GM19438 (cell line): Measurements from ENCODE around the gene INTS15.

Source experiments
- ATAC-seq: cut with Tn5 transposase; IDR thresholded peaks from one replicate; pipeline ENCODE4 v1.9.1; 2021; ENCODE audit warnings: low read depth; ENCODE audit not compliant: unreplicated experiment

The INTS15 gene

GRCh38 chr7:6589829-6590644, at the start of gene INTS15:
INTS15 (plus strand) TSS chr7:6590021; CDS start chr7:6590284, 263 bp downstream.
- peak; percentile 85 for ATAC-seq

- ATAC-seq, result no peak
Observed at GRCh38 chr7:6542368-6542767, 47.5 kb upstream of the INTS15 start.

- no peak for ATAC-seq
Observed at GRCh38 chr7:6545398-6546126, 44.3 kb upstream of the INTS15 start.

- no peak for ATAC-seq
Observed at GRCh38 chr7:6546498-6547251, 43.1 kb upstream of the INTS15 start.

GRCh38 chr7:6547400-6547799, 42.4 kb upstream of the INTS15 start:
- no peak for ATAC-seq

GRCh38 chr7:6551016-6551511, 38.8 kb upstream of the INTS15 start, which contains the start of gene GRID2IP:
GRID2IP (minus strand) TSS chr7:6551461; CDS start chr7:6551436, 25 bp downstream.
- ATAC-seq, result no peak

GRCh38 chr7:6553448-6554044, 36.3 kb upstream of the INTS15 start:
- no peak for ATAC-seq

- ATAC-seq, result no peak
Observed at GRCh38 chr7:6554848-6555247, 35.0 kb upstream of the INTS15 start.

GRCh38 chr7:6556196-6556595, 33.6 kb upstream of the INTS15 start:
- ATAC-seq, result no peak

GRCh38 chr7:6558837-6559236, 31.0 kb upstream of the INTS15 start:
- no peak for ATAC-seq

GRCh38 chr7:6559896-6560295, 29.9 kb upstream of the INTS15 start:
- ATAC-seq, result no peak

GRCh38 chr7:6562106-6562505, 27.7 kb upstream of the INTS15 start:
- no peak for ATAC-seq

- ATAC-seq, result no peak
Observed at GRCh38 chr7:6563936-6564770, 25.7 kb upstream of the INTS15 start.

GRCh38 chr7:6565655-6566054, 24.2 kb upstream of the INTS15 start:
- ATAC-seq, result no peak

GRCh38 chr7:6567886-6568285, 21.9 kb upstream of the INTS15 start:
- no peak for ATAC-seq

- ATAC-seq, result no peak
Observed at GRCh38 chr7:6571160-6571779, 18.6 kb upstream of the INTS15 start.

- no peak for ATAC-seq
Observed at GRCh38 chr7:6575281-6576023, 14.4 kb upstream of the INTS15 start.

GRCh38 chr7:6576024-6576866, 13.6 kb upstream of the INTS15 start:
- no peak for ATAC-seq
